CD4-positive, alpha-beta T cell treated with Interleukin-4 for 4 hours (primary cell): ENCODE measurements around the gene IL18.
"Not testable (repeated sequence)": the region's sequence is repeated elsewhere in the genome, so short reads cannot be mapped to it uniquely, and the experiment has no call there.

Experiments
- DNase-seq: peaks from one replicate; pipeline ENCODE4 v3.0.0-alpha.2; 2020

IL18 gene

GRCh38 chr11:112167145-112167544 is 3.3 kb upstream of the IL18 start, which contains the start of gene TEX12:
TSS of gene TEX12 (plus strand) at chr11:112167372. CDS start at chr11:112169269, 1,897 bp downstream.
- DNase-seq, result no peak

DNA sequence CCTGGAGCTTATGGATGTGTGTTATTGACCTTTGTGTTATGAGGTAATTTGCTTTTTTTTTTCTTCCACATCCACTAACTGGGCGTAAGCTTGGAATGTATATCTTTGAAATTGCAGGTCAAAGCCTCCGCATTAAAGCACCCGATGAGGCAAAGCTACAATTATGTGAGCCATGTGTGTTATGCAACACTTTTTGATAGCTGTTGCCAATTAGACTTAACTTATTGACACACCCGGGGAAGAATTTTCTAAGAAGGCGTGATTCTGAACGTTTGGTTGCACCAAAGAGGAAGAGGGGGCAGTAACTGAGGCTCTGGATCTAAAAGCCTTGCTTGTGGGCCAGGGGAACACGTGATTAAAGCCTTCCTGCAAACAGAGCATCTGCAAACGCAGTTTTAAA is 2.7 kb upstream of the IL18 start:
- no peak for DNase-seq

GRCh38 chr11:112165049-112165448 is 1.2 kb upstream of the IL18 start:
- DNase-seq, result no peak

DNA sequence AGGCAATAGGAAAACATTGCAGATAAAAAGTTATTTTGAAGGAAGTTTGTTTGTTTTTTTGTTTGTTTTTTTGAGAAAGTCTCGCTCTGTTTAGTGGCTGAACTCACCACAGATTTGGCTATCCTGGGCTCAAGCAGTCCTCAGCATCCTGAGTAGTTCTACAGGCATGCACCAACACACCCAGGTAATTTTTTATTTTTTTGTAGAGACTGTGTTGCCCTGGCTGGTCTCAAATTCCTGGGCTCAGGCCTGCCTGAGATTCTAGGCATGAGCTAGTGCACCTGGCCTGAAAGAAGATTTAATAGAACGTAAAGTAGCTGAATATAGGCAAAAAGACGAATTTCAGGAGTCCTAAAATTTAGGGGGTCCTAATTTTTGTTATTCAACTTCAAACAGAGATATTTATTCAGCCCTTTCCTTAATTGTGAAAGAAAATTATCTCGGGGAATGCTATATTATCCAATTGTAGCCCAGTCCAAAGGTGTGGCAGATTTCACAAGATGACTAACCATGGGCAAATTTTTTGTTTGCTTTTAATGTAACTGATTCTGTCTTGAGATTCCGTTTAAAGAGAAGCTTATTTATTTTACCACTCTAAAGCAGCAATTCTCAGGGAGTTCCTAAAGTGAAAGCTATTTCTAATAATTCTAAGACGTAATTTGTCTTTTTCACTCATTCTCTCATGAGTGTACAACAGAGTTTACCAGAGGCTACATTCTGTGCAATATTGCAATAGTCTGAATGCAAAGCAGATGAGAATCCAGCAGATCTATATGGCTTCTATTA is 940 bp downstream of the IL18 start:
- DNase-seq, result no peak

GRCh38 chr11:112162200-112162599 is 1.7 kb downstream of the IL18 start:
- DNase-seq, result not testable (repeated sequence)

- no peak for DNase-seq
Observed at GRCh38 chr11:112161012-112161411, 2.9 kb downstream of the IL18 start.

GRCh38 chr11:112160091-112160848 is 3.6 kb downstream of the IL18 start:
- DNase-seq, result no peak

- no peak for DNase-seq
Observed at GRCh38 chr11:112159098-112160065, 4.5 kb downstream of the IL18 start.

DNA sequence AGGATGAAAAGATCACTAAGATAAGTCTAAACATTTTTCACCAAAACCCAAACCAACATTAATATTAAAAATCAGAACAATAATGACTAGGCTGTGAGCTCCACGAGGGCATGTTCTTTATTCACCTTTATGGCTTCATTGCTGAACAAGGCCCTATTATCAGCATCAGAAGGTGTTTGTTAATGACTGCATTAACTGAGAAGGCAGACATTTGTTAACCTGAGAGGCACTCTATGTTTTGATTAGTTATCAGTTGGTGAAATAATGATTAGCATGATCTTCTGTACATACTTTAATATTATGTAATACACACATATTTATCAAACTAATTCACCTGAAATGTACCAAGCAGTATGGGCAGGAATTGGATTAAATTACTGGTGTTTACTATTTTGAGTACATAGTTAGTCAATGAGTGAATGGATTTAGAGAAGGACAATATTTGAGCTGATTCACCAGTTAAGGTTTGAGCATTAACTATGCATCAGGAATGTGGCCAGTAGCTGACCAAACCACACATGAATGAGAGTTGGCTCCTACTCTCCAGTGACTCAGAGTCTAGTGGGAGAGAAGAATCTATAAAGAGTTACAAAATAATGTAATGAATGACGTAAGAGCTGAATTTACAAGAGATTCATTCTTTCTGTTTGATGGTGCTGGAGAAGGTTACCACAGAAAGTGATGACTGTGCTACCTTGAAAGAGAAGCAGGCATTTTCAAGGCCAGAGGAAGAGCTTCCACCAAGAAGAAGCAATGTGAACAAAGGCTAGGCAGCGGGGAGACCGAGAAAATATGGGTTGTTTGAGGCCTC is 6.7 kb downstream of the IL18 start:
- DNase-seq, result no peak

- no peak for DNase-seq
Observed at GRCh38 chr11:112156153-112156955, 7.5 kb downstream of the IL18 start.

- no peak for DNase-seq
Observed at GRCh38 chr11:112150517-112150916, 13.4 kb downstream of the IL18 start.

GRCh38 chr11:112143597-112143996 is 20.3 kb downstream of the IL18 start:
- DNase-seq, result no peak

DNA sequence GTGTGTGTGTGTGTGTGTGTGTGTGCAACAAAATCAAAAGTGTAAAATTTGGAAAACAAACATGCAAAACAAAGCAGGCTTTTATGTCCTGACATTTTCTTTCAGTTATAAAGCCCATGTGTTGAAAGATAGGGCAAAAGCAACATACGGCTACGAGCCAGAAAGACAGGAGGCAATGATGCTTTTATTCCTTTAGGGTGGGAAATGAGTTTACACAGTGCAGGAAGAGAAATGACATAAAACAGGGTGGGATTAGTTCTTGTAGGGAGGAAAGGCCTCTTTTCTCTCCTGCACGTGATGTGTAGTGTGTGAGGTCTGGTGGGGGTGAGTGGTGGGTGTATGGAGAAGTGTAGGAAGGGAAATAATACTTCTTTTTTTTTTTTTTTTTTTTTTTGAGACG is 29.4 kb downstream of the IL18 start:
- no peak for DNase-seq

DNA sequence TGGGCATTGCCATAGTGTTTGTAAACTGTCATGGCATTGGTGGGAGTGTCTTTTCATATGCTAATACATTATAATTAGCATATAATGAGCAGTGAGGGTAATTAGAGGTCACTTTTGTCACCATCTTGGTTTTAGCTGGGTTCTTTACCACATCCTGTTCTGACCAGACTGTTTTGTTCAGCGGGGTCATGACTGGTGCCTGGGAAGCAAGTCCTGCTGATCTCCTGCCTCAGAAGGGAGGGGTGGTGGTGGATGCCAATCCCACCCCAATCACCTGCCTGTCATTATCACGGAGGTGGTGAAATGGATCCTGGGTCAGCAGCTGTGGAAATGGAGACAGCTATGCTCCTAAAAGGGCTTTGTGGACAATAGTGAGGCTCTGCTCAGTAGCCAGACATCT is 31.2 kb downstream of the IL18 start:
- DNase-seq, result no peak

- DNase-seq, result peak; percentile 2
Observed at GRCh38 chr11:112129656-112130055, 34.2 kb downstream of the IL18 start.

- DNase-seq, result no peak
Observed at GRCh38 chr11:112128483-112129121, 35.3 kb downstream of the IL18 start.

DNA sequence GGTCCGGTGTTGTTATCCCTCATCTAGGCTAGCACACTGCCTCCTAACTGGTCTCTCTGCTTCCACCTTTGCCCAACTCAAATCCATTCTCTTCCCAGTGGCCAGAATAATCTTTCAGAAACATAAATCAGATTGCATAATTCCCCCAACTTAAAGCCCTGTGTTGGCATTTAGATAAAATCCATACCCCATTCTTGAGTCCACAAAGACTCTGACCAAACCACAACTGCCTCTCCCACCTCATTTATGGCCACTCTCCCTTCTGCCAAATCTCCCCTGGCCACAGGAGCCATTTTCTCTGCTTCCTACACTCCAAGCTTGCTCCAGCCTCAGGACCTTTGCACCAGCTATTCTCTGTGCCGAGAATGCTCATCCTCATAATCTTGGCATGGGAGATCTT is 36.8 kb downstream of the IL18 start:
- no peak for DNase-seq

DNA sequence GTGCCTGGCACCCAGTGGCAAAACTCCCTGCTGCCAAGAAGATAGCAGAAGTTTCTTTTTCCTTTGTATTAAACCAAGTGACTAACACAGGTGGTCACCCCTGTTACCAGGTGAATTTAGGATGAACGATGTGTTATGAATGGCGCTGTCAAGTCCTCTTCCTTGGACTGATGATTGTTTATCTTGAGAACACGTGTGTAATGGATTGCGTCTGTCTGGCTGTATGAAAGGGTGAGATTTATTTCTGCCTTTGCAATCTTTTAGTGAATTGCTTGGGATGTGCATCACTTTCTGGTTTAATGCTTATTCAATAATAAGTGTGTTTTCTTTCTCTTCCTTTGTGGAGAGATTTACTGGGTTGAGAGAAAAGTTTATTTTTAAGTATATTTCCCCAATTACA is 40.8 kb downstream of the IL18 start:
- no peak for DNase-seq

DNA sequence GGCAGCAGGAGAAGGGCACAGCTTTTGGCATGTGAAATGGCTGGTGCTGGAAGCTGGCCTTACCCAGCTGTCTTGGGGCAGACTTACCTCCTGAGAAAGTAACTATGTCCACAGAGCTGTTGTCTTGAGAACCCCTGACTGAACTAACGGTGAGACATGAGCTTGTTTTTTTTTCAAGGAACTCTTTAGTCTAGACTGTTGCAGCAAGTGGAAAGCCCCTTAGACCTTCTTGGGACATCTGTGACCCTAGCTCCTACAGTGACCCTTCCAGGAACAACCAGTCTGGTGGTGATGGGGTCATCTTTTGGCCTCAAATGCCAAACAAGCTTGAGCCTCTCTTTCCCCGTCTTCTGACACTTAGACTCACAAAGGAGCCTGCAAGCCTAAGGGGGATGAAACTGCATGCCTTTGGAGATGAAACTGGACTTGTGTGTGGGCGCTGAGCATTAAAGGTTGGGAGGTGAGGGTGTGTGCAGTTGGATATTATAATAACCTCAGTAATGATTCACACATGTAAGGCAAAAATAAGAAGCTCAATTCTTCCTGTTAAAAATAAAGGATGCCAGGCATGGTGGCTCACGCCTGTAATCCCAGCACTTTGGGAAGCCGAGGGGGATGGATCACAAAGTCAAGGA is 41.8 kb downstream of the IL18 start:
- DNase-seq, result no peak

- no peak for DNase-seq
Observed at GRCh38 chr11:112118176-112118575, 45.7 kb downstream of the IL18 start.
